Adipocyte (in vitro differentiated cells): ENCODE measurements around the gene PLXNA1.

ENCODE experiments used
- DNase-seq: peaks from one replicate; pipeline ENCODE4 v3.0.0-alpha.2; 2015; ENCODE audit warnings: low read depth
- H3K27me3 ChIP-seq: replicated peaks from 2 replicates; pipeline ENCODE4 v1.7.0; 2013; ENCODE audit warnings: mild to moderate bottlenecking, low read length, moderate library complexity; ENCODE audit not compliant: control insufficient read depth, insufficient read depth
- H3K36me3 ChIP-seq: 2 replicates; pipeline ENCODE4 v1.7.0; 2013; ENCODE audit warnings: low read length, mild to moderate bottlenecking, moderate library complexity; ENCODE audit not compliant: control insufficient read depth, insufficient read depth, severe bottlenecking
- H3K4me1 ChIP-seq: 2 replicates; pipeline ENCODE4 v1.7.0; 2013; ENCODE audit warnings: mild to moderate bottlenecking, low read length, moderate library complexity; ENCODE audit not compliant: control insufficient read depth, insufficient read depth
- H3K4me3 ChIP-seq: 2 replicates; pipeline ENCODE4 v1.7.0; 2013; ENCODE audit warnings: mild to moderate bottlenecking, low read length, moderate library complexity
- H3K9ac ChIP-seq: 2 replicates; pipeline ENCODE4 v1.7.0; 2013; ENCODE audit warnings: mild to moderate bottlenecking, low read length, moderate library complexity
- H3K9me3 ChIP-seq: 2 replicates; pipeline ENCODE4 v1.7.0; 2013; ENCODE audit warnings: mild to moderate bottlenecking, low read length, moderate library complexity; ENCODE audit not compliant: control insufficient read depth

The PLXNA1 gene

DNA sequence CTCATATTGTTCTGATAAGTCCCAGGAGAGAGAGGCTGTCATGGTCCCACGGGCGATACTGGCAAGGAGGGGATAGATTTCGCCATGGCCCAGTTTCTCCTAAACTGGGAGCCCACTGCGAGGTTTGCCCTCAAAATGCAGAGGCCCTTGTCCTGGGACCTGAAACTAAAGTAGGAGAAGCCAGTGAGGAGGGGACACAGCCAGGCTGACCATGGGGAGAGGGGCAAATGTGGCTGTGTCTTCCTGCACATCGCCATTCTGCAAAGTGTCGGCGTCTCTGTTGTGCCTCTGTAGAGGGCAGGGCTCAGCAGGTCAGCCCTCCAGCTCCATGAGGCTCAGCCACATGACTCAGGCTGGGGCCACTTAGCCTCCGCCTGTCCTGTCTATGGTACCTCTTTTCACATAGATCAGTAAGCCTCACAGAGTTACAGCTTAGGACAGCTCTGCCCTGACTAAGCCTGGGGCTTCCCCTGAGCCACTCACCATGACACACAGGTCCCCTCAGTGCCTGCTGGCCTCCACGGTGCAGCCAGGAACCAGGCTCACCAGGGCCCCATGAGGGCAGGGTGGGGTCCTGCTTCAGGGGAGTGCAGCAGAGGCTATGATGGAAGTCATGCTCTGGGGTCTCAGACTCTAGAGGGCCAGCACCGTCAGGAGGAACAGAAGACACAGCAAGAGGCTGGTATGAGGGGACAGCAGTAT, 28.6 kb upstream of the PLXNA1 start:
- Histone ChIP-seq H3K9me3 (no peaks in the 10 kb centered on the region), H3K4me3 (no peak overlapping the region), H3K36me3 (no peaks in the 10 kb centered on the region), H3K27me3 (no peaks in the 10 kb centered on the region), H3K9ac (no peak overlapping the region), H3K4me1 (peaks cover 12% of the 10 kb centered on the region)
- DNase-seq: no peak

GRCh38 chr3:126955004-126955790, 27.7 kb upstream of the PLXNA1 start:
- H3K9me3 ChIP-seq: no peaks in the 10 kb centered on the region
- no peaks in the 10 kb centered on the region for H3K27me3 ChIP-seq
- H3K9ac ChIP-seq: no peak overlapping the region
- DNase-seq: no peak
- H3K4me3 ChIP-seq: no peak overlapping the region
- H3K36me3 ChIP-seq: no peaks in the 10 kb centered on the region
- H3K4me1 ChIP-seq: peaks cover 16% of the 10 kb centered on the region

DNA sequence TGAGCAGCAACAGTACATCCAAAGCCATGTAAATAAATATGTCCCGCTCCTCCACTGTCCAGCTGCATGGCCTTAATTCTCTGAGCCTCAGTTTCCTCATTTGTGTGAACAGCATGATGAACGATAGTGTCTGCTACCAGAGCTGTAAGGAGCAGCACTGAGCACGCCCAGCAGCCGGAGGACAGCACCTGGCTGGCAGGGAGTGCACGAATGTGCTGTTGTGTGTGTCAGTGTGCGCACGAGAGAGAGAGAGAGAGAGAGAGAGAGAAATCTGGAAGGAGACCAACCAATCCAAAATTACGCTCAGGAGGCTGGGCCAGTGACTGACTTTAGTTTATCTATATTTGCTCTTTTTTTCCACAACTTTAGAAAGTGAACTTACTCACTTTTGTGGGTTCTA, 26.6 kb upstream of the PLXNA1 start:
- H3K36me3 ChIP-seq: no peaks in the 10 kb centered on the region
- no peak overlapping the region for H3K9ac ChIP-seq
- no peak overlapping the region for H3K4me3 ChIP-seq
- H3K9me3 ChIP-seq: no peaks in the 10 kb centered on the region
- no peaks in the 10 kb centered on the region for H3K27me3 ChIP-seq
- DNase-seq: no peak
- peaks cover 28% of the 10 kb centered on the region for H3K4me1 ChIP-seq

GRCh38 chr3:126956866-126957650, 25.9 kb upstream of the PLXNA1 start:
- no peaks in the 10 kb centered on the region for H3K36me3 ChIP-seq
- H3K9ac ChIP-seq: no peak overlapping the region
- H3K4me3 ChIP-seq: no peak overlapping the region
- H3K9me3 ChIP-seq: no peaks in the 10 kb centered on the region
- DNase-seq: no peak
- no peaks in the 10 kb centered on the region for H3K27me3 ChIP-seq
- H3K4me1 ChIP-seq: peaks cover 34% of the 10 kb centered on the region

- Histone ChIP-seq H3K27me3 (no peaks in the 10 kb centered on the region), H3K9ac (no peak overlapping the region), H3K36me3 (no peaks in the 10 kb centered on the region), H3K4me1 (peaks cover 37% of the 10 kb centered on the region), H3K9me3 (no peaks in the 10 kb centered on the region), H3K4me3 (no peak overlapping the region)
- DNase-seq: no peak
Observed at GRCh38 chr3:126957776-126958637, 24.9 kb upstream of the PLXNA1 start.

GRCh38 chr3:126958638-126959085, 24.3 kb upstream of the PLXNA1 start:
- Histone ChIP-seq H3K9me3 (no peaks in the 10 kb centered on the region), H3K4me1 (peaks cover 34% of the 10 kb centered on the region), H3K36me3 (no peaks in the 10 kb centered on the region), H3K9ac (no peak overlapping the region), H3K27me3 (no peaks in the 10 kb centered on the region), H3K4me3 (no peak overlapping the region)
- DNase-seq: no peak

DNA sequence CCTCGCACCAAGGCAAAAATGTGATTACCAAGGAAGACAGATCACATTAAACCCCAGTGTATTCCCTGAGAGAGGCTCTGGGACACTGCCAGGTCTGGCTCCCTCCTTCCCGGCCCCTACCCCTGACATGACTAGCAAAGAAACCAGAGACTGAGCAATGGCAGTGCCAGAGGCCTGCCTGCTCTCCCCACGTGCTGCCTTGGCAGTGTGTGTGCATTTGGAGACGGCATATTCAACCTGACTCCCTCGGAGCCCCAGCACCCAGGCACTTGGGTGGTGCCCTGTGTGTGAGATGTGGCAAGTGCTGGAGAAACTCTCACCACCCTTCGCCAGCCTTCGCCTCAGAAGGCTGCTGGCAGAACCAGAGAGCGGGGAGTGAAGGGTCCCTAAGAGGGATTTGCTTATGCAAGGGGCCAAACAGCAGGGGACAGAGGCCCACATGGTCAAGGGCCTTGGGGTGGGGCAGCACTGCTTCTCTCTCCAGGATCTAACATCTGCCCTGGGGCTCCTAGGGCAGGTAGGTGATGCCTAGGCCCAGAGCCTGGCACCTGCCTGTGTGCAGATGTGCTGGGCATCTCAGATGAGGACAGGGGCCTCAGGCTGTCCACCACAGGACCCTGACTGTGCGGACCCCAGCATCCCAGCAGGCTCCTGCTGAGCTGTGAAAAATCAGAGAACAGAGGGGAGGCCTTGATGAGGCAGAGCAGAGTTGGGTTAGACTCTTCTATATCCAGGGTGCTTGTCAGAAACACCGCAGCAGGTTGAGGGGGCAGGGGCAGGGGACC, 23.6 kb upstream of the PLXNA1 start:
- no peak for DNase-seq
- Histone ChIP-seq H3K9ac (no peak overlapping the region), H3K4me3 (no peak overlapping the region), H3K4me1 (peaks cover 27% of the 10 kb centered on the region), H3K27me3 (no peaks in the 10 kb centered on the region), H3K9me3 (no peaks in the 10 kb centered on the region), H3K36me3 (no peaks in the 10 kb centered on the region)

DNA sequence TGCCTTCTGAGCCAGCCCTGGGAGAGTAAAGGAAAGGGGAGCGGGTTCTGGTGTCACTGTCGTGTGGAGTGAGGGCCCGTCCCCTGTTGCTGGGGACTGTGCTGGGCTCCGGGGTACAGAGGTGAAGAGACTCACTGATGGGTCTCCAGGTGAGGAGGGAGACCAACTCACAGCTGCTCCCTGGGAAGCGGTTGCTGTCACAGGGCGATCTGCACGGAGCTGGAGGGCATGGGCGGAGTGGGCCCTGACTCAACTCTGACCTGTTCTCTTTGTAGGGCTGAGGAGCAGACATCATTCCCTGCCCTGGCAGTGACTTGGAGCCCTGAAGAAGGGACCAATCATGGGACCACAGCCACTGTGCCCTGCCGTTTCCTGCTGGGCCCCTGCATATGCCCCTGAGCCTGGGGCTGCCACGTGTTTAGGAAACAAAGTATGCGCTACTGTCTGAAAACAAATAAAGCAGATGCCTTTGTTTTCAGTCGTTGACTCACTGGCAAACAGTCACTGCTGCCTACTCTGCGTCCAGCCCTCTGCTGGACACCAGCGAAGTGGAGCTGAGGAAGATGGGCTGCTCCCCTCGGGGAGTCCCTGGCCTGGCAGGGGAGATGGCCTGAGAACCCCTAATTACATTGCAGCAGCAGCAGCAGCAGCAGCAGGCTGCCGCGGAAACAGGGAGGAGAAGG, 22.9 kb upstream of the PLXNA1 start:
- peaks cover 25% of the 10 kb centered on the region for H3K4me1 ChIP-seq
- no peak overlapping the region for H3K4me3 ChIP-seq
- H3K27me3 ChIP-seq: no peaks in the 10 kb centered on the region
- no peaks in the 10 kb centered on the region for H3K9me3 ChIP-seq
- H3K9ac ChIP-seq: no peak overlapping the region
- H3K36me3 ChIP-seq: no peaks in the 10 kb centered on the region
- DNase-seq: peak; percentile 79

DNA sequence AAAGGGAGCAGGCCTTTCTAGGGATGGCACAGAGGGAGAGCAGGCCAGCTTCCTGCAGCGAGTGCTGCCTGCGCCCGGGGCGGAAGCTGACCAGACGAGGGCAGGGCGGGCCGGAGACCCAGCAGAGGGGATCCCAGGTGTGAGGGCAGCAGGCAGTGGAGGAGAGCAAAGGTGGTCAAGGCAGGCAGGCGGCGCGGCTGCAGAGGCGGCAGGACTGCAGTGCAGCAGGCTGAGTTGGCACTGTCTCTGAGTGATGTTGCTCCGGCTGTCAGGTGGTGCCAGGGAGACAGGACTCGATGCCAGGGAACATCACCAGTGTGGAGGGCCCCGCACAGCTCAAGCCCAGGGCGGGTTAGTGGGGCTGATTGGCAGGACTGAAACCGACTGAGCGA, 22.3 kb upstream of the PLXNA1 start:
- Histone ChIP-seq H3K4me3 (no peak overlapping the region), H3K36me3 (no peaks in the 10 kb centered on the region), H3K4me1 (peaks cover 25% of the 10 kb centered on the region), H3K9ac (no peak overlapping the region), H3K9me3 (no peaks in the 10 kb centered on the region), H3K27me3 (no peaks in the 10 kb centered on the region)
- no peak for DNase-seq
